ENCODE measurements around the gene LY6G5B.
A peak's percentile ranks its signal among the peaks of the same experiment; 100 is the strongest.

The LY6G5B gene, protein sequence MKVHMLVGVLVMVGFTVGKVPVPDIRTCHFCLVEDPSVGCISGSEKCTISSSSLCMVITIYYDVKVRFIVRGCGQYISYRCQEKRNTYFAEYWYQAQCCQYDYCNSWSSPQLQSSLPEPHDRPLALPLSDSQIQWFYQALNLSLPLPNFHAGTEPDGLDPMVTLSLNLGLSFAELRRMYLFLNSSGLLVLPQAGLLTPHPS

DNA sequence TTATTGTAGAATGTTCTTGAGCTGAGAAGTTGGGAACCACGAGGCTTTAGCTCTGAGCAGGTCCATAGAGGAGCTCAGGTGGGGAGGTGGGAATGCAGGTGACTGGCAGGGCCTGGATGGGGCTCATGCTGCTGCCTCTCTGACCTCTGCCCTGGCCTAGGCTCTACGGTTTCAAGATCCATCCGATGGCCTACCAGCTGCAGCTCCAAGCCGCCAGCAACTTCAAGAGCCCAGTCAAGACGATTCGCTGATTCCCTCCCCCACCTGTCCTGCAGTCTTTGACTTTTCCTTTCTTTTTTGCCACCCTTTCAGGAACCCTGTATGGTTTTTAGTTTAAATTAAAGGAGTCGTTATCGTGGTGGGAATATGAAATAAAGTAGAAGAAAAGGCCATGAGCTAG is at the start of gene LY6G5B:
Gene LY6G5B (plus strand): TSS at position 301 of the 400 bp plus-strand sequence. CDS start 975 bp downstream, outside the sequence.
- TF ChIP-seq, protein P1, sequence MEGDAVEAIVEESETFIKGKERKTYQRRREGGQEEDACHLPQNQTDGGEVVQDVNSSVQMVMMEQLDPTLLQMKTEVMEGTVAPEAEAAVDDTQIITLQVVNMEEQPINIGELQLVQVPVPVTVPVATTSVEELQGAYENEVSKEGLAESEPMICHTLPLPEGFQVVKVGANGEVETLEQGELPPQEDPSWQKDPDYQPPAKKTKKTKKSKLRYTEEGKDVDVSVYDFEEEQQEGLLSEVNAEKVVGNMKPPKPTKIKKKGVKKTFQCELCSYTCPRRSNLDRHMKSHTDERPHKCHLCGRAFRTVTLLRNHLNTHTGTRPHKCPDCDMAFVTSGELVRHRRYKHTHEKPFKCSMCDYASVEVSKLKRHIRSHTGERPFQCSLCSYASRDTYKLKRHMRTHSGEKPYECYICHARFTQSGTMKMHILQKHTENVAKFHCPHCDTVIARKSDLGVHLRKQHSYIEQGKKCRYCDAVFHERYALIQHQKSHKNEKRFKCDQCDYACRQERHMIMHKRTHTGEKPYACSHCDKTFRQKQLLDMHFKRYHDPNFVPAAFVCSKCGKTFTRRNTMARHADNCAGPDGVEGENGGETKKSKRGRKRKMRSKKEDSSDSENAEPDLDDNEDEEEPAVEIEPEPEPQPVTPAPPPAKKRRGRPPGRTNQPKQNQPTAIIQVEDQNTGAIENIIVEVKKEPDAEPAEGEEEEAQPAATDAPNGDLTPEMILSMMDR (conservative IDR thresholded peaks at IDR 0.05; ENCODE audit: control insufficient read depth, insufficient read depth, low read depth, low read length) = no peak
- H3K4me3 ChIP-seq (ENCODE audit: control insufficient read depth, low read depth, low read length) = no peak within 1 kb of the TSS
- no peak for DNase-seq (ENCODE audit: low read depth)

DNA sequence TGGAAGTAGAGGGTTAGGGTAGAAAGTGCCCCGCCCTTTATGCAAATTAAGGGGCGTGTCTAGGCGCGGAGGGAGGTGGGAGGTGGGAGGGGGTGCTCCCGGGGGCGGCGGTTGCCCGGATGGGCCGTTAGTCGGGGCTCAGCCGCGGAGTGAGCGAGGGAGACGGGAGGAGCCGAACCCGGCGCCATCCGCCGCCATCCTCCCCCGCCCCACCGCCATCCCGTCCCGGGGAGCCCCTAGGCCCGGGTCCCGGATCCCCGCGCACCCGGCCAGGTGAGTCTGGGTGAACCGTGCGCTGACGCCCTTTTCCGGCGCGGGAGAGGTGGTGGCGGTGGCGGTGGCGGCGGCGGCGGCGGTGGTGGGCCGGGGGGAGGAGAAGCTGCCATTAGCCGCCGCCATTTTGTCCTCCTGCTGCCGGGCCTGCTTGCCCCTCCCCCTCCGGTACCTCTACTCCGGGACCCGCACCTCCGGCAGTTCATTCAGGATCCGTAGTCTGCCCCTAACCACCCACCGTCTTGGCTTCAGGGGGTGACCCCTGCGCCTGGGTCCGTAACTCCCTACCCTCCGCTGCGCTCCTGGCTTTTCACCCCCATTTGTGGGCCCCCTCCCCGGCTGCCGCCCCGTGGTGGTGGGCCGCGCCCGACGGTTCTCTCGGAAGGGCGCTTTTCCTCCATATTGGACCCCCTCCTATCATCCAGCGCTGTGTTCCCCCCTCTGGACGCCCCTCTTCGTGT is 49.0 kb upstream of the LY6G5B start, which contains the start of gene PRRC2A:
Gene PRRC2A (plus strand): TSS at position 130 of the 734 bp plus-strand sequence. CDS start 2,075 bp downstream, outside the sequence.
- peak within 1 kb of the TSS; percentile 97 for H3K4me3 ChIP-seq (ENCODE audit: control insufficient read depth, low read depth, low read length)
- TF ChIP-seq, protein P1 (conservative IDR thresholded peaks at IDR 0.05; ENCODE audit: control insufficient read depth, insufficient read depth, low read depth, low read length) = no peak
- no peak for DNase-seq (ENCODE audit: low read depth)

DNA sequence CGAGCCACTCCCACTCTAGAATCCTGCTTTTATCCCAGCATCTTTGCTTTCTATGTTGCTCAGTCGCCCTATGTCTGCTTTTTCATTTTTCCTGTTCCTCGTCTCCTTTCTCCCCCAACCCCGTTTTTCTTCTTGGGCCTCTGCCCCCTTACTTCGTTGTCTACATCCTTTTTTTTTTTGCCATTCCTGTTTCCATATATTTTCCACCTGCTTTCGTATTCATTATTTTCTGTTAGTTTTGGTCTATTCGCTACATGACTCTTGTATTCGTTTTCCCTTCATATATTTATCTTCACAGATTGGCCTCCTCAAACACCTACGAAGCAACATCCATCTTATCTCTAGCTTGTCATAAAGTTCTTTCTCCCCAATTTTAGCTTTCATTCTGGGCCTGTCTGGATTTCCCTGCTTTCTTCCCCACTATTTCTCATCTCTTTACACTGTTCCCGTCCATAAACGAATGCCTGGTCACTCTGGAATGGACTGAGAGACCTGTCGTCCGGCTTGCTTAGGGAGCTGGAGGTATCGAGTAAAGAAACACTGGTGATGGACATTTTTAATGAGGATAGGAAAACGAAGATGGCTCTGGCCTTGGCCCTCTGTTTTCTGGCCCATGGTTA is 48.3 kb upstream of the LY6G5B start:
- DNase-seq (ENCODE audit: low read depth) = no peak
- H3K4me3 ChIP-seq (ENCODE audit: control insufficient read depth, low read depth, low read length) = peak overlapping the region; percentile 97
- TF ChIP-seq, protein P1 (conservative IDR thresholded peaks at IDR 0.05; ENCODE audit: control insufficient read depth, insufficient read depth, low read depth, low read length) = no peak

DNA sequence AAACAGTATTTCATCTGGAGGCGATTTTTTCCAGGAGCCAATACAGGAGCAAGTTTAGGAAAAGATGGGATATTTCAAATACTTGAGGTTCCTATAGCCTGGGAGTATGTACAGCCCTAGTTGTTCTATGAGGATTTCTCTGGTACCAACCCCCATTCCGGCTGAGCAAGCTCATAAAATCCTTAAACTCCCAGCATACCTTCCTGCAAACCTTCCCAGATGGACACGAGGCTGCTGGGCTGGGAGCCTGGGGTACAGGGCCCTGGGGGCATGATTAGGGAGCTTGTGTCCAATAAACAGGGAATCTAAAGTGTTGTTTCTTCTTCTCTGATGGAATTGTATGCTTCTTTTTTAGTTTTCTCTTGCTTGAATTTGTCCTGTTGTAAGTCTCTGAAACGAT is 47.8 kb upstream of the LY6G5B start:
- H3K4me3 ChIP-seq (ENCODE audit: control insufficient read depth, low read depth, low read length) = peak overlapping the region; percentile 97
- no peak for DNase-seq (ENCODE audit: low read depth)
- TF ChIP-seq, protein P1 (conservative IDR thresholded peaks at IDR 0.05; ENCODE audit: control insufficient read depth, insufficient read depth, low read depth, low read length) = no peak

DNA sequence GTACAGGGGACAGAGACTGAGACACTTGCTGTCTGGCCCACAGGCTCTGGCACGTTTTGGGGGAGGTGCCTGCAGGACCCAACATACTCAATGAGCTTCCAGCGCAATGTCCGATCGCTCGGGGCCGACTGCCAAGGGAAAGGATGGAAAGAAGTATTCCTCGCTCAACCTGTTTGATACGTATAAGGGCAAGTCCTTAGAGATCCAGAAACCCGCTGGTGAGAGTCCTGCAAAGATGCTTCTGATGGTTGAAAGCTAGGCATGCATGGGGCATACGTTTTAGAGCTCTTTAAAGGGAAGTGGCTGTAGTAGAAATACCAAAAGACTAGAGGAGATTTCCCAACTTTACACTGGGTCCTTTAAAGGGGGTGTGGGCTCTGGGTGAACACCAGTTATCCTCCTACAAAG is 47.1 kb upstream of the LY6G5B start:
- peak overlapping the region; percentile 97 for H3K4me3 ChIP-seq (ENCODE audit: control insufficient read depth, low read depth, low read length)

DNA sequence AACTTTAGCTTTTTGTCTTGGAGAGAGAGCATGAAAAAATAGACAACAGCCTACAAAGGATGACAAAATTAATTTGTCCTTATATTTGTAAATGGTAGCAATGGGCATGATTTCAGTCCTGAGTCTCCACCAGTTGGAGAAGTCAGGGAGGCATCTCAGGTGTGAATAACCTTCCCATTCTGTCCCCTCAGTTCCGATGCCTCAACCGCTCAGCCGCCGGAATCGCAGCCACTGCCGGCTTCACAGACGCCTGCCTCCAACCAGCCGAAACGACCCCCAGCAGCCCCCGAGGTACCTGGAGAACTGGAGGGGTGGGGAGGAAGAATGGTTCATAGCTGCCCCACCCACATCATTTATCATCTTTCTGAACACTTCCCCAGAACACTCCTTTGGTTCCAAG is 45.7 kb upstream of the LY6G5B start:
- no peak overlapping the region for H3K4me3 ChIP-seq (ENCODE audit: control insufficient read depth, low read depth, low read length)
- DNase-seq (ENCODE audit: low read depth) = no peak
- TF ChIP-seq, protein P1 (conservative IDR thresholded peaks at IDR 0.05; ENCODE audit: control insufficient read depth, insufficient read depth, low read depth, low read length) = no peak

More for the DNA sequence above, 47.1 kb upstream of the LY6G5B start:
- TF ChIP-seq, protein P1 (conservative IDR thresholded peaks at IDR 0.05; ENCODE audit: control insufficient read depth, insufficient read depth, low read depth, low read length) = no peak
- DNase-seq (ENCODE audit: low read depth) = no peak

Data from fibroblast of mammary gland (primary cell).